IPS-18a (cell line): ENCODE results near the gene CACNA2D4.
"Not testable (repeated sequence)": the region's sequence is repeated elsewhere in the genome, so short reads cannot be mapped to it uniquely, and the experiment has no call there.

Experiments
- H3K27ac ChIP-seq: one replicate; pipeline ENCODE4 v1.5.1; 2013; ENCODE audit warnings: low read length
- H3K27me3 ChIP-seq: one replicate; pipeline ENCODE4 v1.6.1; 2013; ENCODE audit warnings: mild to moderate bottlenecking, low read length; ENCODE audit not compliant: control insufficient read depth, insufficient read depth
- H3K36me3 ChIP-seq: one replicate; pipeline ENCODE4 v1.6.1; 2013; ENCODE audit warnings: low read depth, low read length; ENCODE audit not compliant: control insufficient read depth
- H3K4me1 ChIP-seq: one replicate; pipeline ENCODE4 v1.6.1; 2013; ENCODE audit warnings: low read depth, low read length; ENCODE audit not compliant: control insufficient read depth
- H3K4me3 ChIP-seq: one replicate; pipeline ENCODE4 v1.5.1; 2013; ENCODE audit warnings: low read length
- H3K9ac ChIP-seq: one replicate; pipeline ENCODE4 v1.6.1; 2013; ENCODE audit warnings: mild to moderate bottlenecking, low read length, moderate library complexity
- H3K9me3 ChIP-seq: one replicate; pipeline ENCODE4 v1.6.1; 2013; ENCODE audit warnings: low read depth, low read length; ENCODE audit not compliant: control insufficient read depth

Gene CACNA2D4

GRCh38 chr12:1821805-1822204 lies 96.6 kb downstream of the CACNA2D4 start:
- no peak overlapping the region for H3K9ac ChIP-seq
- no peaks in the 10 kb centered on the region for H3K9me3 ChIP-seq
- H3K4me3 ChIP-seq: no peak overlapping the region
- H3K36me3 ChIP-seq: no peaks in the 10 kb centered on the region
- peaks cover 37% of the 10 kb centered on the region for H3K27me3 ChIP-seq
- H3K4me1 ChIP-seq: no peaks in the 10 kb centered on the region
- no peak overlapping the region for H3K27ac ChIP-seq

GRCh38 chr12:1820896-1821291 lies 97.6 kb downstream of the CACNA2D4 start:
- Histone ChIP-seq H3K36me3 (no peaks in the 10 kb centered on the region), H3K4me1 (no peaks in the 10 kb centered on the region), H3K27me3 (peaks cover 37% of the 10 kb centered on the region), H3K9me3 (no peaks in the 10 kb centered on the region), H3K4me3 (peak overlapping the region; percentile 54), H3K27ac (no peak overlapping the region), H3K9ac (no peak overlapping the region)

- no peak within 1 kb of the TSS for H3K9ac ChIP-seq
- peaks cover 37% of the 10 kb centered on the region for H3K27me3 ChIP-seq
- no peaks in the 10 kb centered on the region for H3K4me1 ChIP-seq
- H3K27ac ChIP-seq: no peak within 1 kb of the TSS
- H3K4me3 ChIP-seq: peak within 1 kb of the TSS; percentile 54
- no peaks in the 10 kb centered on the region for H3K9me3 ChIP-seq
- no peaks in the 10 kb centered on the region for H3K36me3 ChIP-seq
Observed at GRCh38 chr12:1820191-1820895, 98.1 kb downstream of the CACNA2D4 start, which contains the start of gene LRTM2. Gene LRTM2, plus strand, starts transcription at chr12:1820565. Its CDS starts 7,584 bp downstream, at chr12:1828149.

- no peak overlapping the region for H3K4me3 ChIP-seq
- H3K27ac ChIP-seq: no peak overlapping the region
- no peaks in the 10 kb centered on the region for H3K9me3 ChIP-seq
- no peaks in the 10 kb centered on the region for H3K4me1 ChIP-seq
- no peaks in the 10 kb centered on the region for H3K36me3 ChIP-seq
- no peak overlapping the region for H3K9ac ChIP-seq
- peaks cover 37% of the 10 kb centered on the region for H3K27me3 ChIP-seq
Observed at GRCh38 chr12:1819571-1819970, 98.9 kb downstream of the CACNA2D4 start.

GRCh38 chr12:1819050-1819449 lies 99.4 kb downstream of the CACNA2D4 start:
- H3K27ac ChIP-seq: no peak overlapping the region
- no peak overlapping the region for H3K9ac ChIP-seq
- no peaks in the 10 kb centered on the region for H3K4me1 ChIP-seq
- H3K9me3 ChIP-seq: no peaks in the 10 kb centered on the region
- H3K27me3 ChIP-seq: peaks cover 37% of the 10 kb centered on the region
- no peaks in the 10 kb centered on the region for H3K36me3 ChIP-seq
- H3K4me3 ChIP-seq: no peak overlapping the region

GRCh38 chr12:1817928-1818327 lies 100.5 kb downstream of the CACNA2D4 start:
- H3K27ac ChIP-seq, H3K4me3 ChIP-seq, H3K9me3 ChIP-seq, H3K4me1 ChIP-seq, H3K36me3 ChIP-seq, H3K9ac ChIP-seq: not testable (repeated sequence)
- peaks cover 37% of the 10 kb centered on the region for H3K27me3 ChIP-seq

DNA sequence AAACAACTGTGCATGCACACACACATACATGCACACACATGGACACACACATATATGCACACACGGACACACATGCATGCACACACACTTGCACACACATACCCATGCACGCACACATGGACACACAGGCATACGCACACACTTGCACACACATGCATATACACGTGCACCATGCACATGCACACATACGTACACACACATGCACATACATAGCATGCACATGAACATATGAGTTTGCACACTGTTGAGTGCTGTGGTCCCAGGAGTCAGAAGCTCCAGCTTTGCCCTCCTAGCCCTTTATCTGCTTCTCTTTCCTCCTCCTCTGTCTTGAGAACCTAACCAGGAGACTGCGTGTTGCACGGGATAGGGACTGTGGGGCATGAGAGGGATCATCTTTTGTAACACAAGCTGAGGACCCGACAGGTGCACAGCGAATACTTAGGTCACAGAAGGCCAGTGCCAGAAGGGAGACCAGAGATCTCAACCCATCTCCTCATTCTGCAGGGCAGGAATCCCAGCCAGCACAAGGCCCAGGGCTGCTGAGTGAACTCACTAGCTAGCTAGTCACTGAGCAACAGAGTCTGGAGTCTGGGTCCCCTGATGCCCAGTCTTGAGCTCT lies 101.6 kb downstream of the CACNA2D4 start:
- Histone ChIP-seq H3K27me3 (peaks cover 29% of the 10 kb centered on the region), H3K4me3 (no peak overlapping the region), H3K9ac (no peak overlapping the region), H3K4me1 (no peaks in the 10 kb centered on the region), H3K27ac (no peak overlapping the region), H3K9me3 (no peaks in the 10 kb centered on the region), H3K36me3 (no peaks in the 10 kb centered on the region)

DNA sequence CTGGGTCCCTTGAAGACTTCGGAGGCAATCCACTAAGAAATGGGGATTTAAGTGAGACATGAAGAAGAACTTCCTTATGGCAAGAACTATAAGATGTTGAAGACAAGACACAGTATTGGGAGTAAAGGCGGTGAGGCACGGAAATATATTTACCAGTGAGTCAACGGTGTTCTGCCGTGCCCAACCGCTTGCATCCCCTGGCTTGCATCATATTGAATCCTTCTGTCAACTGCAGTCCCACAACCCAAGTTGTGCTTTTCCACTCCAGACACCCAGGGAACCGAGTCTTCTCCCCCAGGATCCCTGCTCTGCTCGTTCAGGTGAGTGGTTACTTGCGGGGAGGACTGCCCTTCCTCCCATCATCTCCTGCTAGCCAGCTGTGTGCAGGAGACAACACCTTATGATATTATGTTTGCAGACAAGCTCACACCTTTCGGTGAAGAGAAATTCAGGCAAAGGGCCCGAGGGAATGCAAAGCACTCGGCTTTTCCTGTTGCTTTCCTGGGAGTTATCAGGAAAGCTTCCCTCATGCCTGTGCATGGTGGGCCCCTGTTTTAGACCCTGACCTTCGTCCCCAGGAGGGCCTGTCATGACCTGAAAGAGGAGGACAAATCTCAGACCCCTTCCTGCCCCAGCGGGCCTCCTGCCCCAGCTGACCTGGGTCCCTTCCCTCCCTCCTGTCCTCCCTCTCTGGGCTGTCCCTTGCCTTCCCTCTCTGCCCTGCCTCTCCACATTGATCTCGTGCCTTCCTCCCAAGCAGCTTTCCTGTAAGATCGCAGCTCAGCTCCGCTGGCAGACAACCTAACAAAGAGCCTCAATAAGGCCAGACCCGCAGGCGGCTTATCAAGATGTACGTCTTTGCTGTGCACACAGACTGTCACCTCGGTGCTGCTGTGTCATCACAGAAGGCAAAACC lies 102.4 kb downstream of the CACNA2D4 start:
- H3K4me3 ChIP-seq: no peak overlapping the region
- H3K36me3 ChIP-seq: no peaks in the 10 kb centered on the region
- H3K27ac ChIP-seq: no peak overlapping the region
- H3K9ac ChIP-seq: no peak overlapping the region
- H3K27me3 ChIP-seq: peaks cover 22% of the 10 kb centered on the region
- H3K9me3 ChIP-seq: no peaks in the 10 kb centered on the region
- H3K4me1 ChIP-seq: no peaks in the 10 kb centered on the region

DNA sequence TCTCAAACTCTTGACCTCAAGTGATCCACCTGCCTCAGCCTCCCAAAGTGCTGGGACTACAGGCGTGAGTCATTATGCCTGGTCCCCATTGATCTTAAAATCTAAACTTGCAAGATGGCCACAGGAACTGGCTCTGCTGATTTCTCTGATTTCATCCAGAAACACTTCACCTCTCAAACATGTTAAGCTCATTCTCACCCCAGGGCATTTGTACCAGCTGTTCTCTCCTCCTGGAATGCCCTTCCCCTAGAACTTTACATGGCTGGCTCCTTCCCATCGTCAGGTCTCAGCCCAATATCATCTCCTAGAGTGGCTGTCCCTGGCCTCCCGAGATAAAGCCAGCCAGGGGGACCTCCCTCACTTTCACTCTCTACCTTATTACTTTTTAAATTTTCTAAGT lies 103.3 kb downstream of the CACNA2D4 start:
- no peaks in the 10 kb centered on the region for H3K36me3 ChIP-seq
- H3K4me1 ChIP-seq: no peaks in the 10 kb centered on the region
- H3K4me3 ChIP-seq: no peak overlapping the region
- H3K27ac ChIP-seq: no peak overlapping the region
- H3K27me3 ChIP-seq: peaks cover 12% of the 10 kb centered on the region
- no peak overlapping the region for H3K9ac ChIP-seq
- no peaks in the 10 kb centered on the region for H3K9me3 ChIP-seq

GRCh38 chr12:1814266-1814665 lies 104.2 kb downstream of the CACNA2D4 start:
- Histone ChIP-seq H3K9ac (no peak overlapping the region), H3K4me1 (no peaks in the 10 kb centered on the region), H3K27ac (no peak overlapping the region), H3K9me3 (no peaks in the 10 kb centered on the region), H3K27me3 (peaks cover 4% of the 10 kb centered on the region), H3K36me3 (no peaks in the 10 kb centered on the region), H3K4me3 (no peak overlapping the region)

DNA sequence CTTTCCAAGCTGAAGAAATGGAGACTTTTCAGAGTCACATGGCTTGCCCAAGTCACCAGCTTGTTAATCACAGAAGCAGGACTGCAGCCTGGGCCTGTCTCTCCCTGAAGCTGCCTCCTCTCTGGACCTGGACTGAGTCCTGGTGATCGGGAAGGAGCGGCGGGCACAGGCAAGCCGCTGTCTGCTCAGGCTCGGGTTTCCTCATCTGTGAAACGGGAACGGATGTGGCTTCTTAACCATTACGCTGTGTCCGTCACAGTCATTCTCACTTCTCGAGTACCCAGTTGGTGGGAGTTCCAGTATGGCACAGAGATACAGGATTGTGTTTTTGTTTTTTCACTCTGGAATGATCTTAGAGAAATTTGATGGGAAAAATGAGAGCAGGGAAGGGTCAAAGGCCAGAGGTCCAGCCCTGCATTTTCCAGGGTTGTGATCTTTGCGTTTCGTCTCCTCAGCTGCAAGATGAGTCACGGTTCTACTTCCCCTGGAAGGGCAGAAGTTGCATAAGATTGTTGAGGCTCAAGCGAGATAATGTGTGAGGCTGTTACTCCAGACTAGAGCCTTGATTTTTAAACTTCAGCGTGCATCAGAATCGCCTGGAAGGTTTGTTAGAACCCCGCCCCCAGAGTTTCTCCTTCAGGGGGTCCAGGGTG lies 105.7 kb downstream of the CACNA2D4 start:
- Histone ChIP-seq H3K27me3 (no peaks in the 10 kb centered on the region), H3K4me1 (no peaks in the 10 kb centered on the region), H3K36me3 (no peaks in the 10 kb centered on the region), H3K9ac (no peak overlapping the region), H3K4me3 (no peak overlapping the region), H3K27ac (no peak overlapping the region), H3K9me3 (no peaks in the 10 kb centered on the region)
